Esophagus muscularis mucosa (tissue), 4 donors: ENCODE data around the gene FBN1.

Experiments
- EP300 ChIP-seq: sonication (generic); formaldehyde crosslinking; IDR thresholded peaks from one replicate; pipeline ENCODE4 v1.6.1; 2017; ENCODE audit warnings: antibody characterized with exemption
- POLR2A ChIP-seq: fragments of 450-650 bp; IDR thresholded peaks from one replicate; pipeline ENCODE4 v1.6.1; 2017; ENCODE audit warnings: antibody characterized with exemption, moderate library complexity, mild to moderate bottlenecking, low read depth
- TF ChIP-seq, protein P1 (sequence below), 3 experiments: fragments of 200-600 bp in 2 of 3; fragments of 450-650 bp in 1 of 3; sonication (generic) in 2 of 3; IDR thresholded peaks; one replicate each; pipeline ENCODE4 v1.5.1; 2017 to 2019; ENCODE audit warnings: antibody characterized with exemption in 3 of 3, mild to moderate bottlenecking in 2 of 3, moderate library complexity in 1 of 3

DNA sequence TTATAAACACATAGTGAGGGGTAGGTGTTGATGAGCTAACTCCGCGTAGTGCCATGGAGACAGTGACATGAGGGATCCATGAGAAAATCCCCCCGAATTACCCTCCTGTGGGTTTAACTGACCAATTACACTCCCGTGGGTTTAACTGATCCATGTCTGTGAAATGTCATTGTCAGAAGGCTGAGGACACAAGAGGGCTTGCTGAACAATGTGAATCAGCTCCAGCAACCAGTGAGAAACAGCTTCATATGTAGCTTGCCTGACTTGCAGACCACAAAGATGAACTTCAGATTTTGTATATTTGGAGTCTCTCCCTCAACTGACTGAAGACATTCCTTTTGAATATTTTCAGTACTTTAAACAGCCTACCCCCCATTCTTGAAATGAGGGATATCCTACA lies 144.9 kb downstream of the FBN1 start:
- TF ChIP-seq, protein P1, sequence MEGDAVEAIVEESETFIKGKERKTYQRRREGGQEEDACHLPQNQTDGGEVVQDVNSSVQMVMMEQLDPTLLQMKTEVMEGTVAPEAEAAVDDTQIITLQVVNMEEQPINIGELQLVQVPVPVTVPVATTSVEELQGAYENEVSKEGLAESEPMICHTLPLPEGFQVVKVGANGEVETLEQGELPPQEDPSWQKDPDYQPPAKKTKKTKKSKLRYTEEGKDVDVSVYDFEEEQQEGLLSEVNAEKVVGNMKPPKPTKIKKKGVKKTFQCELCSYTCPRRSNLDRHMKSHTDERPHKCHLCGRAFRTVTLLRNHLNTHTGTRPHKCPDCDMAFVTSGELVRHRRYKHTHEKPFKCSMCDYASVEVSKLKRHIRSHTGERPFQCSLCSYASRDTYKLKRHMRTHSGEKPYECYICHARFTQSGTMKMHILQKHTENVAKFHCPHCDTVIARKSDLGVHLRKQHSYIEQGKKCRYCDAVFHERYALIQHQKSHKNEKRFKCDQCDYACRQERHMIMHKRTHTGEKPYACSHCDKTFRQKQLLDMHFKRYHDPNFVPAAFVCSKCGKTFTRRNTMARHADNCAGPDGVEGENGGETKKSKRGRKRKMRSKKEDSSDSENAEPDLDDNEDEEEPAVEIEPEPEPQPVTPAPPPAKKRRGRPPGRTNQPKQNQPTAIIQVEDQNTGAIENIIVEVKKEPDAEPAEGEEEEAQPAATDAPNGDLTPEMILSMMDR (IDR thresholded peaks at IDR 0.05), result no peak
- TF ChIP-seq POLR2A, result no peak
- no peak for TF ChIP-seq EP300
